ENCODE measurements around the gene AP3B1.

GRCh38 chr5:78232163-78232562 lies 62.3 kb downstream of the AP3B1 start:
- TF ChIP-seq, protein P1, sequence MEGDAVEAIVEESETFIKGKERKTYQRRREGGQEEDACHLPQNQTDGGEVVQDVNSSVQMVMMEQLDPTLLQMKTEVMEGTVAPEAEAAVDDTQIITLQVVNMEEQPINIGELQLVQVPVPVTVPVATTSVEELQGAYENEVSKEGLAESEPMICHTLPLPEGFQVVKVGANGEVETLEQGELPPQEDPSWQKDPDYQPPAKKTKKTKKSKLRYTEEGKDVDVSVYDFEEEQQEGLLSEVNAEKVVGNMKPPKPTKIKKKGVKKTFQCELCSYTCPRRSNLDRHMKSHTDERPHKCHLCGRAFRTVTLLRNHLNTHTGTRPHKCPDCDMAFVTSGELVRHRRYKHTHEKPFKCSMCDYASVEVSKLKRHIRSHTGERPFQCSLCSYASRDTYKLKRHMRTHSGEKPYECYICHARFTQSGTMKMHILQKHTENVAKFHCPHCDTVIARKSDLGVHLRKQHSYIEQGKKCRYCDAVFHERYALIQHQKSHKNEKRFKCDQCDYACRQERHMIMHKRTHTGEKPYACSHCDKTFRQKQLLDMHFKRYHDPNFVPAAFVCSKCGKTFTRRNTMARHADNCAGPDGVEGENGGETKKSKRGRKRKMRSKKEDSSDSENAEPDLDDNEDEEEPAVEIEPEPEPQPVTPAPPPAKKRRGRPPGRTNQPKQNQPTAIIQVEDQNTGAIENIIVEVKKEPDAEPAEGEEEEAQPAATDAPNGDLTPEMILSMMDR (IDR thresholded peaks at IDR 0.05) = no peak
- no peak for TF ChIP-seq EZH2 (IDR thresholded peaks at IDR 0.05)
